ENCODE measurements around the gene MICAL3. TPM values are rescaled to one million over a fixed set of nuclear protein-coding genes. Genes with fewer than 3 reads are reported as not detected.
A peak's percentile ranks its signal among the peaks of the same experiment; 100 is the strongest.

Gene MICAL3
- total RNA-seq, 6 experiments from 2014 or later, result 31.5 to 61.8 (median 48.2) TPM

DNA sequence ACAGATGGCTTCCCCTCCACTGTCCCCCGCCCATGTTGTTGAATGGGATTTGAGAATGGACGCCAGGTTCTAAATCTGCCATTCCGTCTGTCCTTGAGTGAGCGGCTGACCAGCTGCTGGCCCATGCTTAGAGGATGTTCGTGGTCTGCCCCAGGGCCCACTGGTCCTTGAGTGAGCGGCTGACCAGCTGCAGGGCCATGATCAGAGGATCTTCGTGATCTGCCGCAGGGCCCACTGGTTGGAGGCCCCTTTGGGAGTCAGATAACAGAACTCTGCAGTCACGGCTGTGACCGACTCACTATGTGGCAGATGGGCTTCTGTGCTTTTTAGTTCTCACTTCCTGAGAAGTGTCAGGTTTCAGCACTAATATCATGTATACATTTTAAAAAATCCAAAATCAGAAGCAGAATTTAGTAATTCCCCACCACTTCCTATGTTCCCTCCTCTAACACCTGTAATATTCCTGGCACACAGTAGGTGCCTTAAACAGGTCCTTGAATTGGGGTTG, 54.1 kb downstream of the MICAL3 start:
- intact Hi-C loops (cut with DNase I), result no loop called here
- ATAC-seq (no peak), DNase-seq (no peak)
- H3K4me3 ChIP-seq, result no peak overlapping the region
- H3K36me3 ChIP-seq, result no peaks in the 10 kb centered on the region
- peak overlapping the region in 1 of 3 donors; percentile 18 for H3K27ac ChIP-seq
- H3K9me3 ChIP-seq, result no peaks in the 10 kb centered on the region
- 85% methylated on average over 4 of the region's 10 CpGs for WGBS (ENCODE audit: insufficient coverage, low coverage, low lambda C conversion rate, missing lambda C conversion rate)
- no peak for TF ChIP-seq POLR2A (IDR thresholded peaks at IDR 0.05)
- TF ChIP-seq, protein P1, sequence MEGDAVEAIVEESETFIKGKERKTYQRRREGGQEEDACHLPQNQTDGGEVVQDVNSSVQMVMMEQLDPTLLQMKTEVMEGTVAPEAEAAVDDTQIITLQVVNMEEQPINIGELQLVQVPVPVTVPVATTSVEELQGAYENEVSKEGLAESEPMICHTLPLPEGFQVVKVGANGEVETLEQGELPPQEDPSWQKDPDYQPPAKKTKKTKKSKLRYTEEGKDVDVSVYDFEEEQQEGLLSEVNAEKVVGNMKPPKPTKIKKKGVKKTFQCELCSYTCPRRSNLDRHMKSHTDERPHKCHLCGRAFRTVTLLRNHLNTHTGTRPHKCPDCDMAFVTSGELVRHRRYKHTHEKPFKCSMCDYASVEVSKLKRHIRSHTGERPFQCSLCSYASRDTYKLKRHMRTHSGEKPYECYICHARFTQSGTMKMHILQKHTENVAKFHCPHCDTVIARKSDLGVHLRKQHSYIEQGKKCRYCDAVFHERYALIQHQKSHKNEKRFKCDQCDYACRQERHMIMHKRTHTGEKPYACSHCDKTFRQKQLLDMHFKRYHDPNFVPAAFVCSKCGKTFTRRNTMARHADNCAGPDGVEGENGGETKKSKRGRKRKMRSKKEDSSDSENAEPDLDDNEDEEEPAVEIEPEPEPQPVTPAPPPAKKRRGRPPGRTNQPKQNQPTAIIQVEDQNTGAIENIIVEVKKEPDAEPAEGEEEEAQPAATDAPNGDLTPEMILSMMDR (IDR thresholded peaks at IDR 0.05), result no peak
- H3K4me1 ChIP-seq, result peaks cover 0 to 35% (median 20%) of the 10 kb centered on the region in 4 donors
- no peaks in the 10 kb centered on the region for H3K27me3 ChIP-seq

DNA sequence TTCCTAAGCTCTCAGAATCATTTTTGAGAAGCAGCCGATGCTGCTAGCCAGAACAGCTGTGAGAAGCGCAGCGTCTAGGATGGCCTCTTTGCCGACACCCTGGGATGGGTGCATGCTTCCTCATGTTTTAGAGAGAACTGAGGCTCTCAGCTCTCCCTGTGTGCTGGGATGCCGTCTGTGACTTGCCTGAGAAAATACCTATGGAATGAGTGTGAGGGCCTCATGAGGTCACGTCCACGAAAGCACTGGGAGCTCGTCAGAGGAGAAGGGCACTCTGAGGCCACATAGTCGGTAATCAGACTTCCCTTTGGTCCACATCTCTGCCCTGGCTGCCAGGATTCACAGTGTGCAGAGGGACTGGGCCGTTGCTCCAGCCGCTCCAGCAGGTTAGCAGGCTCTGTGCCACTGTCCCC, 54.7 kb downstream of the MICAL3 start:
- peak overlapping the region in 1 of 3 donors; percentile 18 for H3K27ac ChIP-seq
- 53% methylated on average over 9 of the region's 11 CpGs for WGBS (ENCODE audit: insufficient coverage, low coverage, low lambda C conversion rate, missing lambda C conversion rate)
- intact Hi-C loops (cut with DNase I), result no loop called here
- H3K4me1 ChIP-seq, result peaks cover 0 to 35% (median 20%) of the 10 kb centered on the region in 4 donors
- H3K27me3 ChIP-seq, result no peaks in the 10 kb centered on the region
- no peak for TF ChIP-seq POLR2A (IDR thresholded peaks at IDR 0.05)
- TF ChIP-seq, protein P1 (IDR thresholded peaks at IDR 0.05), result no peak
- no peaks in the 10 kb centered on the region for H3K9me3 ChIP-seq
- DNase-seq (no peak), ATAC-seq (peak in 1 of 4 donors; percentile 13)
- no peak overlapping the region for H3K4me3 ChIP-seq
- no peaks in the 10 kb centered on the region for H3K36me3 ChIP-seq

DNA sequence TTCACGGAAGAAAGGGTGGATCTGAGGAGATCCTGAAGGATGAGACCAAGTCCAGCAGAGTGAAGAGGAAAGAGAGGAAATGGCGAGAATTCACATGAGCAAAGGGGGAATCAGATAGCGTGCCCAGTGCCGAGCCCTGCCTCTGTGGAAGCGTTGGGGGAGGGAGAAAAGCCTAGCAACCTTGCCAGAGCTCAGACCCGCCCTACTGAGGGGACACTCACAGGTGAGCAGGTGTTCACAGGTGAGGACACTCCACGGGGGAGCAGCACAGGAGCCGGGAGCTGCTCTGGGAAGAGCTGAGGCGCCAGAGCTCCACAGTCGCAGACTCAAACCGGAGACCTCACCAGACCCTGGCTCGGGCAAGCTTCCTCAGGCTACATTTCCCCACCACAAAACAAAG, 56.2 kb downstream of the MICAL3 start:
- Histone ChIP-seq H3K36me3 (no peaks in the 10 kb centered on the region), H3K27me3 (no peaks in the 10 kb centered on the region), H3K4me1 (peaks cover 0 to 20% (median 10%) of the 10 kb centered on the region in 4 donors), H3K27ac (no peak overlapping the region), H3K9me3 (no peaks in the 10 kb centered on the region), H3K4me3 (no peak overlapping the region)
- no peak for DNase-seq
- 92% methylated on average over 7 of the region's 12 CpGs for WGBS (ENCODE audit: insufficient coverage, low coverage, low lambda C conversion rate, missing lambda C conversion rate)
- no peak for TF ChIP-seq POLR2A (IDR thresholded peaks at IDR 0.05)
- TF ChIP-seq, protein P1 (IDR thresholded peaks at IDR 0.05), result no peak
- ATAC-seq, result no peak
- intact Hi-C loops (cut with DNase I), result no loop called here

GRCh38 chr22:17966403-17966717, 58.0 kb downstream of the MICAL3 start:
- intact Hi-C loops (cut with DNase I), result no loop called here
- ATAC-seq (no peak), DNase-seq (no peak)
- WGBS (ENCODE audit: insufficient coverage, low coverage, low lambda C conversion rate, missing lambda C conversion rate), result 79% methylated on average over 2 of the region's 2 CpGs
- Histone ChIP-seq H3K36me3 (no peaks in the 10 kb centered on the region), H3K4me3 (no peak overlapping the region), H3K9me3 (no peaks in the 10 kb centered on the region), H3K4me1 (peaks cover 0 to 3% (median 1%) of the 10 kb centered on the region in 4 donors), H3K27me3 (no peaks in the 10 kb centered on the region), H3K27ac (no peak overlapping the region)
- TF ChIP-seq POLR2A (IDR thresholded peaks at IDR 0.05), result no peak
- TF ChIP-seq, protein P1 (IDR thresholded peaks at IDR 0.05), result no peak
